Neural progenitor cell (in vitro differentiated cells): ENCODE data around the gene RPL10A. TPM values are rescaled to one million over a fixed set of nuclear protein-coding genes. Genes with fewer than 3 reads are reported as not detected.
A peak's percentile ranks its signal among the peaks of the same experiment; 100 is the strongest.

Experiments used
- DNase-seq: peaks from one replicate; pipeline ENCODE4 v3.0.0-alpha.2; 2016; ENCODE audit warnings: low spot score
- H2AFZ ChIP-seq: fragments of 200-600 bp; sonication (generic); replicated peaks from 2 replicates; pipeline ENCODE4 v1.6.1; 2016; ENCODE audit warnings: antibody characterized with exemption
- H3F3A ChIP-seq: fragments of 200-600 bp; sonication (generic); 2 replicates; pipeline ENCODE4 v1.6.1; 2016; ENCODE audit warnings: antibody characterized with exemption, low read depth
- H3K27ac ChIP-seq: fragments of 200-600 bp; sonication (generic); 2 replicates; pipeline ENCODE4 v1.5.1; 2016; ENCODE audit warnings: mild to moderate bottlenecking
- H3K27me3 ChIP-seq: fragments of 200-600 bp; sonication (generic); 2 replicates; pipeline ENCODE4 v1.6.1; 2016; ENCODE audit warnings: mild to moderate bottlenecking, moderate library complexity
- H3K36me3 ChIP-seq: fragments of 200-600 bp; sonication (generic); 2 replicates; pipeline ENCODE4 v1.5.1; 2016
- H3K4me1 ChIP-seq: fragments of 200-600 bp; sonication (generic); 2 replicates; pipeline ENCODE4 v1.6.1; 2016; ENCODE audit warnings: mixed run types
- H3K4me2 ChIP-seq: fragments of 200-600 bp; sonication (generic); 2 replicates; pipeline ENCODE4 v1.6.1; 2016
- H3K4me3 ChIP-seq: fragments of 200-600 bp; sonication (generic); 2 replicates; pipeline ENCODE4 v1.5.1; 2016
- H3K79me2 ChIP-seq: fragments of 200-600 bp; sonication (generic); 2 replicates; pipeline ENCODE4 v1.6.1; 2016; ENCODE audit warnings: low read depth
- H3K9ac ChIP-seq: fragments of 200-600 bp; sonication (generic); 2 replicates; pipeline ENCODE4 v1.6.1; 2016
- H3K9me3 ChIP-seq: fragments of 200-600 bp; sonication (generic); 2 replicates; pipeline ENCODE4 v1.5.1; 2016; ENCODE audit warnings: low read depth
- H4K20me1 ChIP-seq: fragments of 200-600 bp; sonication (generic); 2 replicates; pipeline ENCODE4 v1.6.1; 2016; ENCODE audit warnings: low read depth
- H3K27ac Mint-ChIP-seq: 3 replicates; pipeline ENCODE4 v1.8.0; 2021; ENCODE audit warnings: mixed read lengths
- H3K27me3 Mint-ChIP-seq: 2 replicates; pipeline ENCODE4 v1.8.0; 2022; ENCODE audit warnings: low read depth, mild to moderate bottlenecking, inconsistent platforms, moderate library complexity, mixed read lengths; ENCODE audit not compliant: insufficient read depth
- H3K36me3 Mint-ChIP-seq: 3 replicates; pipeline ENCODE4 v1.8.0; 2021; ENCODE audit warnings: mixed read lengths
- H3K4me1 Mint-ChIP-seq: 3 replicates; pipeline ENCODE4 v1.8.0; 2021; ENCODE audit warnings: mixed read lengths
- H3K4me3 Mint-ChIP-seq: 3 replicates; pipeline ENCODE4 v1.8.0; 2021; ENCODE audit warnings: mild to moderate bottlenecking, moderate library complexity, mixed read lengths
- H3K9me3 Mint-ChIP-seq: 3 replicates; pipeline ENCODE4 v1.8.0; 2020; ENCODE audit warnings: mixed read lengths
- CTCF ChIP-seq: fragments of 200-600 bp; sonication (generic); IDR thresholded peaks from 2 replicates; pipeline ENCODE4 v1.5.1; 2017; ENCODE audit warnings: antibody characterized with exemption, mild to moderate bottlenecking
- EZH2 ChIP-seq: fragments of 200-600 bp; sonication (generic); IDR thresholded peaks from 2 replicates; pipeline ENCODE4 v1.6.1; 2017; ENCODE audit warnings: antibody characterized with exemption, mild to moderate bottlenecking, moderate library complexity
- EZH2phosphoT487 ChIP-seq: fragments of 200-600 bp; sonication (generic); IDR thresholded peaks from 2 replicates; pipeline ENCODE4 v1.6.1; 2017; ENCODE audit warnings: antibody characterized with exemption
- total RNA-seq: library from RNA; depleted of rRNA; stranded (reverse); fragments of >200 nt; gene quantifications from 2 replicates; pipeline ENCODE4 v1.2.3, GENCODE V29; 2015; ENCODE audit warnings: low replicate concordance

RPL10A gene
- total RNA-seq, 1 donor from 2014 or later = 2,002 TPM

GRCh38 chr6:35490821-35491557 lies 22.8 kb downstream of the RPL10A start:
- Histone ChIP-seq H3K9ac (no peak overlapping the region), H3K4me2 (peak overlapping the region; percentile 75), H3K4me3 (peak overlapping the region; percentile 35), H3K27ac (no peak overlapping the region), H4K20me1 (peaks cover 67% of the 10 kb centered on the region), H3K9me3 (no peaks in the 10 kb centered on the region), H2AFZ (no peak overlapping the region), H3K27me3 (no peaks in the 10 kb centered on the region), H3K36me3 (no peaks in the 10 kb centered on the region), H3K79me2 (peaks cover 59% of the 10 kb centered on the region), H3K4me1 (peaks cover 80% of the 10 kb centered on the region), H3F3A (peaks cover 36% of the 10 kb centered on the region)
- Mint-ChIP-seq H3K9me3 (no peaks in the 10 kb centered on the region), H3K27ac (peak overlapping the region; percentile 99), H3K36me3 (no peaks in the 10 kb centered on the region), H3K4me3 (peak overlapping the region; percentile 80), H3K4me1 (peaks cover 67% of the 10 kb centered on the region), H3K27me3 (peaks cover 12% of the 10 kb centered on the region)
- DNase-seq = no peak
- TF ChIP-seq CTCF (no peak), EZH2phosphoT487 (no peak), EZH2 (no peak)

- TF ChIP-seq EZH2 = no peak
- no peak for TF ChIP-seq CTCF
- TF ChIP-seq EZH2phosphoT487 = no peak
- Histone ChIP-seq H3K27ac (no peak overlapping the region), H3K4me1 (peaks cover 73% of the 10 kb centered on the region), H3K4me3 (no peak overlapping the region), H3K9ac (no peak overlapping the region), H3K79me2 (peaks cover 57% of the 10 kb centered on the region), H2AFZ (no peak overlapping the region), H3F3A (peaks cover 43% of the 10 kb centered on the region), H3K4me2 (peak overlapping the region; percentile 75), H3K9me3 (no peaks in the 10 kb centered on the region), H3K36me3 (no peaks in the 10 kb centered on the region), H4K20me1 (peaks cover 68% of the 10 kb centered on the region), H3K27me3 (no peaks in the 10 kb centered on the region)
- H3K4me1 Mint-ChIP-seq = peaks cover 65% of the 10 kb centered on the region
- peaks cover 12% of the 10 kb centered on the region for H3K27me3 Mint-ChIP-seq
- no peaks in the 10 kb centered on the region for H3K36me3 Mint-ChIP-seq
- no peaks in the 10 kb centered on the region for H3K9me3 Mint-ChIP-seq
- peak; percentile 46 for DNase-seq
- H3K27ac Mint-ChIP-seq = no peak overlapping the region
- H3K4me3 Mint-ChIP-seq = peak overlapping the region; percentile 66
Measured at GRCh38 chr6:35491558-35492257, 23.5 kb downstream of the RPL10A start.

- Histone ChIP-seq H3K36me3 (no peaks in the 10 kb centered on the region), H2AFZ (no peak overlapping the region), H4K20me1 (peaks cover 68% of the 10 kb centered on the region), H3K9me3 (no peaks in the 10 kb centered on the region), H3K79me2 (peaks cover 55% of the 10 kb centered on the region), H3K27ac (no peak overlapping the region), H3F3A (peaks cover 43% of the 10 kb centered on the region), H3K27me3 (no peaks in the 10 kb centered on the region), H3K4me3 (no peak overlapping the region), H3K4me2 (peak overlapping the region; percentile 75), H3K4me1 (peaks cover 70% of the 10 kb centered on the region), H3K9ac (no peak overlapping the region)
- Mint-ChIP-seq H3K4me3 (peak overlapping the region; percentile 69), H3K36me3 (no peaks in the 10 kb centered on the region), H3K4me1 (peaks cover 63% of the 10 kb centered on the region), H3K27ac (peak overlapping the region; percentile 27), H3K9me3 (no peaks in the 10 kb centered on the region), H3K27me3 (peaks cover 12% of the 10 kb centered on the region)
- TF ChIP-seq CTCF (no peak), EZH2 (no peak), EZH2phosphoT487 (no peak)
- no peak for DNase-seq
Measured at GRCh38 chr6:35492258-35492973, 24.2 kb downstream of the RPL10A start.
